HG03196 (cell line): ENCODE data around the gene PIGO.
A peak's percentile ranks its signal among the peaks of the same experiment; 100 is the strongest.

Experiments
- ATAC-seq: cut with Tn5 transposase; IDR thresholded peaks from one replicate; pipeline ENCODE4 v1.9.1; 2021; ENCODE audit not compliant: unreplicated experiment

Gene PIGO

DNA sequence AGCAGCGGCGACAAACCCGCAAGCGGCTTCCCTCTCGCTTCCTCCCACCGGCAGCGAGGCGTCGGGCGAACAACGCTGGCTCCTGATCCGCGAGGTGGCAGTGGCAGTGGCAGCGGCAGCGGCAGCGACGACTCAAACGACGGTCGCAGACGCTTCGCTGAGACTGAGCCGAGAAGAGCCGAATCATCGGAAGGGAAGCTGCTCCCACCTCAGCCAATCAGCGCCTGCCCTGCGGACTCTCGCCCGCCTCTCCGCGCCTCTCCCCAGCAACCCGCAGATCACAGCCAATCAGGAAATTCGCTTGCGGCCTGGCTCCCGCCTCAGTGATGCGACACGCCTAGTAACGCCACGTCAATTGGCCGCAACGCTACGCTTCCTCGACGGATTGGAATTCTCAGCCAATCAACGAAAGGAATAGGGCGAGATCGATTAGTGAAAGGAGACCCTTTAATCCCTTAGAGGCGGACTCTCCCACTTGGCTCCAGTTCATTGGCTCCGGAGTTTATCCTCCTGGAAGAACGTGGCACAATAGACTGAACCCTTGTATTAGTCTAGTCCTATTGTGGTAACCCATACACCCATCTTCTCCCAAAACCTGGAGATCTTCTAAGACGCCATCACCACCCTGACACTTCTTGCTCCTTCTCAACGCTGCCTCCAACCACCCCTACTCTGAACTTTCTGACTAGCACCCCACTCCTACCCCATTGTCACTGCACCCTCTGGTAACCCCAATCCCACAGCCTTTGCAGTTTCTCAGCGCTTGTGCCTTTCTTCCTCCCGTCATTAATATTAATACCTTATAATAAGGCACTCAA lies 23.7 kb downstream of the PIGO start, which contains the start of gene VCP:
Gene VCP, minus strand, starts transcription at position 165 of the 818 bp plus-strand sequence. CDS start 272 bp downstream, outside the sequence.
- ATAC-seq = peak; percentile 86

DNA sequence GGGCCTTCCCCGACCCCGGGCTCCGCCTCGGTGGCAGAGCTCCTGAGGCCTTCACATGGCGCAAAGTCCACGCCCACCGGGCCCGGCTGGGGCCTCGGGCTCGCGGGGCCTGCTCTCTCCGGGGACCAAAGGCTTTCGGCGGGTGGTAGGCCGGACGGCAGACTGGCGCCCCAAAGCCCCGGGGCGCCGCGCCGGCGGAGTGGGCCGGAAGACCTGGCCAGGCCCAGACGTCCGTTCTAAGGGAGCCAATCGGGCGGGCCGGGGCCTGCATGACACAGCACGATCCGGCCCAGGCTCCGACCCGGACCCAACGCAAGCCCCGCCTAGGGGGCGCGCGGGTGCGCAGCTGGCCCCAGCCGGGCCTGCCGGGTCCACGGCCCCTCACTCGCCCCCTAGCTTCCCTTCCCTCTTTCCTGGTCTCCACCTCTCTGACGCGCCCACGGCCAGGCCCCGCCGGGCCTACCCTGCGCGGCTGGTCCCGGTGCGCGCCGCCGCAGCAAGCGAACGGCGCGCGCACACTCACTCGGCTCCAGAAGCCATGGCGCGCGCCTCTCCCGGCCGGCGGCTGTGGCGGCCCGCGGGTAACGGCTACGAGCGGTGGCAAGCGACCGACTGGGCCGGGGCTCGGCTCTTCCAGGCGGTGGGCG lies 24.5 kb downstream of the PIGO start:
- peak; percentile 51 for ATAC-seq

DNA sequence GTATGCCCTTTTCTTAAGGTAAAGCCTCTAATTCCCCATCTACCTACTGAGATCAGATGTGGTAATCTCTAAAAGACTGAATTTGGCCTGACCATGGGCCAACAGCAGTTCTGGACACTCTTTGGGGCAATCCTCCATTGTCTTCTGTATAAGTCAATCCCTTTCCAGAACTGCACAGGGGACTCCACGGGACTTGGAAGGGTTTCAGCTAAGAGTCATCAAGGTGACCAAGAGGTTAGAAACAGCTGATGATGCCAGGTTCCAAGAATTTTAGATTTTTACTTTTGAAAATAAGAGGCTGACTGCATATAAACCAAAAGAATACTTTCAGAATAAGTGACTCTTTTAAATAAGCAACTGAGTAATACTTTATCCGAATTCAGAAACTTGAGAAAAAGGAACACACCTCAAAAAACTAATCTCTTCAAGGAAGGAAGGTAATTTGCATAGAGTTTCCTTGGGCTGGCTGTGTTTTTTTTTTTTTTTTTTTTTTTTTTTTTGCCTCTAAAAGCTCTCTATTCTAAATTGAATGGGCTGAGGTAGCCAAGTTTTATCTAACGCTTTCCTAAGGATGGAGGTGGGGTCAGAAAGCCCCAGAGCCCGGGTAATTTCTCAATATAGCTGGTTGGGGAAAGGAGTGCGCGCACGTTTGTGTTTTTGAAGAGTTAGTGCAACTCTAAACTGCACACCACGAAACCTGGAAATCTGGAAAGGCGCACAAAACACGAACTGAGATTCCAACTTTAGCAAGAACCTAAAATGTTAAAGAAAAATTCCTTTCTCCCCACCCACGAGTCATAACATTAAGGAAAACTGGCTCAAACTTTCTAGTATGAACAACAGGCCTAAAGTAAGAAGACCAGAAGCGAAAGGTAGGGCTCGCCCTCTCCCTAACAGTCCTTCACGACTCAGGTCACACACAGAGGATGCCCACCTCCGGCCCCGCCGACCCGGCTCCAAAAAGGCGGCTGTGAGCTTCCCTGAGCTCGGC lies 25.3 kb downstream of the PIGO start:
- ATAC-seq = no peak

DNA sequence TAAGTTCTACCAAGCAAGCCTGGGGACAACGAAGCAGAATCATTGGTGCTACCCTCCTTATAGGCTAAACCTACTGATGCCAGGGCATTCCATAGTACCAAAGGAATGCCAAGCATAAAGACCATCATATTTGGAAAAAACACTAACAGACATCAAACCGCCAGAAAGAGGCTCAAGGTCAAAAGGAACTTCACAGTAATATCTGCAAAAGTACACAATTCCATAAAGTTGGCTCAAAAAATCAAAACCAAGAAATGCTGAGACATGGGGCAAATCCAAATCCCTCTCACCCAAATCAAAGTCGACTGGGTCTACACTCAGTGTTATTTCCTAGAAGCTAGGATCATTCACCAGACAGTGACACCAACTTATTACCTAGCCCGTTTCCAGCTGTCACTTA lies 27.4 kb downstream of the PIGO start:
- ATAC-seq = no peak

DNA sequence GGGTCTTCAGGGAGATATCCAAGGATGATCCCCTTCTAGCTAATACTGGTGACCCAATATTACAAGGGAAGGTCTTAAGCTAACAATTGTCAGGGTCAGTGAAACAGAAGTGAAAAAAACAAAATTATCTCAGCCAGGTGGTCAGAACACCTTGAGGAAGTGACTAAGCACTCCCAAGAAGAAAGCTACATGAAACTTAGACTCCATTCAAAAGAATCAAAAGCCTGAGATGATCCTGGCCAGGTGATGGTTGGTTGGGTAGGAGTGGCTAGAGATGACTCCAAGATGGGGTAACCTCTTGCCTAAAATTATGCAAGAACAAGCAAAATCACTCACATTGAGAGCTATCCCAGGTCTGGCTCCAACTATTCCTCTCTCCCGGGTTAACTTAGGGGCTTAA lies 29.3 kb downstream of the PIGO start:
- no peak for ATAC-seq

DNA sequence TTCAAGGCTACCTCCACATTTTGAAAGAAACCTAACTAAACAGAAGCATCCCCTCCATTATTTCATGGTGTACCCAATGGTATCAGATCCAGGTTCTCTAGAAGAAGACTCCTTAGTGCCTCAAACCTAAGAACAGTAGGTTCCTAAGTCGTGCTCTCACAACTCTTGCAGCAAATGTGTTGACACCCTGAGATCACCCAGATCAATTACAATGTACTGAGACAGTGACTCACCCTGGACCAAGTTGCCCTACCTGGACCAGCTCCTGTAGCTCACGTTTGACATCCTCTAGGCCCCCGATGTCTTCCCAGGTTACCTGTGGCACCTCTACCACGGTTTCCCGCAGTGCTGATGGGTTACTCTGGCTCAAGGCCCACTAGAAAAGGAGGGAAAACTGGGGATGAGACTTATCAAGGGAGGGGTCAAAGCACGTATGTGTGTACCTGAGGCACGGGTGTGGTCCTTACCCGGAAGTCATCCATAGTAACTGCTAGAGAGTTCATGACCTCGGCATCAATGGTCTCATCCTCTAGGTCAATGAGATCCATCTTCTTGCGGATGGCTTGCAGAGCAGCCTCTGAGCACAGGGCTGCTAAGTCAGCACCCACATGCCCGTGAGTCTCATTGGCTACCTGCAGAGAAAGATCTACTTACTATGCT lies 35.7 kb downstream of the PIGO start:
- ATAC-seq = no peak

DNA sequence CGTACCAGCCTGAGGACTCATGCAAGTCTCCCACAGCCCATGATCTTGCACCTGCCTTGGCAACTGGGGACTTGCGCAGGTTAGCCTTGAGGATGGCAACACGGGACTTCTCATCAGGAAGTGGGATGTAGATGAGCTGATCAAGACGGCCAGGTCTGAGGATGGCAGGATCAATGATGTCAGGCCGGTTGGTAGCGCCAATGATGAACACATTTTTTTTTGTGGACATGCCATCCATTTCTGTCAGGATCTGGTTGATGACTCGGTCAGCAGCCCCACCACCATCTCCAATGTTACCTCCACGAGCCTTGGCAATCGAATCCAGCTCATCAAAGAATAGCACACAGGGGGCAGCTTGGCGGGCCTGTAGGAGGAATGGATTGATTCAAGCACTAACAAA lies 37.0 kb downstream of the PIGO start:
- no peak for ATAC-seq

DNA sequence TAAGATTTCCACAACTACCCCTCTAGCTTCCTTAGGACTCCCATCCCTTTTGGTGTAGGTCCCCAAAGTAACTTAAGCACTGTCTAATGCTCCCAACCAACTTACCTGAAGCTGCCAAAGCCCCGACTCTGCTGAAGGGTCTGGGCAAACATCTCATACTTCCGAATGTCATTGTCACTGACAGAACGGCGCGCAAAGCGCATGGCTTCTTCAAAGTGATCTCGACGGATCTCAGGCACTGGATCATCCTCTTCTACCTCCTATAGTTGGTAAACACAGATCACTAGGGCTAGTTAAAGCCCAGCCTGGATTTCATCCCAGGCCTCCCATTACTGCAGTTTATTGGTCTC lies 39.1 kb downstream of the PIGO start:
- no peak for ATAC-seq

DNA sequence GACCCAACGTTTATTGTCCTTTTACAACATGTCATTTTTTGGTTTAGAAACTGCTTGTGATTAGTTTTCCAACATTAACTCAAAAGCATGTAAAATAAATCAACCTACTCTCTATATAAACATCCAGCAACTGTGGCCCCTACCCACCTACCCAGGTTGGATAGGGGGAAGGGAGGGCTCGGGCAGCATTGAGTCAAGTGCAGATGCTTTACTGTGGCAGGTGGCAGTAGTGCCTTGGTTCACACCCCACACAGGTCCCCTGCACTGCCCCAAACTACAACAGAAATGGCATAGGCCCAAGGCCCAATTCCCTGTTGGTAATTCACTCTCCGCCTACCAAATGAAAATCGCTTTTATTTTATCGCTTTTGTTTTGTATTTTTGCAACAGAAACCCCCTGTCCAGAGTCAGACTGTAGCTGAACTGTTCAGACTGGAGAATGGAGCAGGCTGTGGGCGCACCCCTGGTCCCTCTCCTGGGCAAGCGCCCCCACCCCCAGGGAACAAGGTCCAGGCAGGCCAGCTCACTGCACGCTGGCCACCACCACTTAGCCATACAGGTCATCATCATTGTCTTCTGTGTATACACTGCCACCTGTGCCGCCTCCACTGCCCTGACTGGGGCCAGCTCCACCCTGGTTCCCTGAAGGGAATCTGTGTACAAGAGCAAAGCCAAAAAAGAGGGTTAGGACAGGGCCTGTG lies 39.7 kb downstream of the PIGO start:
- no peak for ATAC-seq

DNA sequence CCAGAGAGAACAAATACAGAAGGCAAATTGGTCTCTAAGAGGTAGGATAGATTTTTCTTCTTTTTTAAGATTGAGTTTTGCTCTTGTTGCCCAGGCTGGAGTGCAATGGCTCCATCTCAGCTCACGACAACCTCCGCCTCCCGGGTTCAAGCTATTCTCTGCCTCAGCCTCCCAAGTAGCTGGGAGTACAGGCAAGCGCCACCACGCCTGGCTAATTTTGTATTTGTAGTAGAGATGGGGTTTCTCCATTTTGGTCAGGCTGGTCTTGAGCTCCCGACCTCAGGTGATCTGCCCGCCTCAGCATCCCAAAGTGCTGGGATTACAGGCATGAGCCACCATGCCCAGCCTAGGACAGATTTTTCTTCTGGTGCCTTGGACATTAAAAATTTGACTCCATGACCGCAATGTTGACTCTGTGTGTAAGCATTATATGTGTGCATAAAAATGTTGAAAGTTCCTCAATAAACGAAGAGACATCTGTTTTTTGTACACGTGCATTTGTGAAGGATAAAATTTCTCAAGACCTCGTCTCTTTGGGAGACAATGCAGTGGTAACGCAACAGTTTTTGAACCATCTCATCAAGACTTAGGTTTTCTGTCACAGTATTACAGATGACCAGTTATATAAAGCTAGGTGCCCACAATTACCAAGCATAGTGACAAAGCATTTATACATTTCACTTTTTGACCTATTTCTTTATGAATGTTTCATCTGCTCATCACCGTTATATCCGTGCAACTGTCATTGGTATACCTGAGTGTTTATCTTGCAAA lies 41.3 kb downstream of the PIGO start:
- ATAC-seq = no peak

DNA sequence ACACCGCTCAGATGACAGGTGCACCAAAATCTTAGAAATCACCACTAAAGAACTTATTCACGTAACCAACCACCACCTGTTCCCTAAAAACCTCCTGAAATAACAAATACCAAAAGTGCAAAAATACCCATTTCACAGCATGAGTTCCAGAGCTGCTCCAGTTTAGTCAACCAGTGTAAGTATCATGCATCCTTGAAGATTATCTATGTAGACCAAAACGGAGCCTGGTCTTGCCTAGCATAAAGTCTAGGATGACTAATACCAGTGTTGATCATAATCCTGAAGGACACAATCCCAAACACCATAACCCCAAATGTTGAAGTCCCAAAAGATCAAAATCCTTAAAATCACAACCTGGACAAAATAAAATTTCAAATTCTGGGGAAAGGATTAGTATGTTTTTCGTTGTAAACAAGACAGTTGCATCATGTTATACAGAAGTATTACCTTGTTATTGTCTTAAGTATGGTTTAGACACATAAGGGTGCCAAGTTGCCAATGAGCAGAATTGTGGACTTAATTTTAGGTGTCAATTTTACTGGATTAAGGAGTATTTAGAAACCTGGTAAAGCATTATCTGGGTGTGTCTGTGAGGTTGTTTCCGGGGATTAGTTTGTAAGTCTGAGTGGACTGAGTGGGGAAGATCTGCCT lies 42.1 kb downstream of the PIGO start:
- ATAC-seq = no peak

DNA sequence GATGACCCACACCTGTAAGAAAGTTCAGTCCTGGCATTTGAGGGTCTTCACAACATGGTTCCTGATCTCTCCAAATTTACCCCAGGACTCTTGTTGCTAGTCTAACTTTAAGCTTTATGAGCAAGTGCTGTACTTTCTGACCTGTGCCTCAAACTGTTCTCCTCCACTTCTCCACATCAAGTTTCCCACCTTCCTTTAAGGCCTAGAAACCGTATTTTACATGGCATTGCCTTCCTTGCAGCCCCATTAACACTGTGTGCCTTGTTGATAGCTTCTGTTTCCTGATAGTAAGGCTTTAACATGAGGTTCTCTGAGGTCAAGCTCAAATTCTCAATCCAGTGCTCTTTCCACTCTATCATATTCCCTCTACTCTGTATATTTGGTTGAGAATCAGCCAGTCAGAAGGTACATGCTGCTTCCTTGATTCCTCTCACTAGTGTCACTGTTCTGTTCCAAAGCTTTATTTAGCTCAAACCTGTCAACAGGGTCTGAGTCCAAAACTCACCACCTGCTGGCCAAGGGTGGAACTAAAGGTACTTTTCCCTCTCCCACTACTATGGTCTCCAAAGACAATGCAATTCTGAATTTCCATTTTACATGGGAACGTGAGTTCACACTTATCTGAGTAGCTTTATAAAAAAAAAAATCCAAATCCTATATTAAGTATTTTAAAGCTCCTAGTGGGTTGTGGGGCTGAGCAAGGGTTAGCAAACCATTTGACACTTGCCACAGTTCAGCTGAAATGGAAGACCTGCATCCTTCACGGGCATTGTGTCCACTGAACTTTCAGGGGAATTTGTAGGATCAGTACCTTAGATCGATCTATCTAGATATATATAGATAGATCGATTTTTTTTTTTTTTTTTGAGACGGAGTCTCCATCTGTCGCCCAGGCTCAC lies 45.1 kb downstream of the PIGO start:
- no peak for ATAC-seq

DNA sequence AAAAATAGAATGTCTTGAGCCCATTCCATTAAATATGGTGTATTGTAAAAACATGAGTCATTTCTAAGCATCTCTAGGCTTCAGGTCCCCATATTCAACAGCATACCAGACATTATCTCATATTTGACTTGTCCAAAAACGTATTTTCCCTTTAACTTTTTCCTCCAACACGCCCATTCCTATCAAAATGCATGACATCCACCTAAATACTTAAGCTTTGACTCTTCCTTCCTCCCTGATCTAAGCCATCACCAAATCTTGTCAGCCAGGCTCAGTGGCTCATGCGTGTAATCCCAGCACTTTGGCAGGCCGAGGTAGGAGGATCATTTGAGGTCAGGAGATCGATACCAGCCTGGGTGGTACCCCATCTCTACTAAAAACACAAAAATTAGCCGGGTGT lies 47.9 kb downstream of the PIGO start:
- no peak for ATAC-seq

DNA sequence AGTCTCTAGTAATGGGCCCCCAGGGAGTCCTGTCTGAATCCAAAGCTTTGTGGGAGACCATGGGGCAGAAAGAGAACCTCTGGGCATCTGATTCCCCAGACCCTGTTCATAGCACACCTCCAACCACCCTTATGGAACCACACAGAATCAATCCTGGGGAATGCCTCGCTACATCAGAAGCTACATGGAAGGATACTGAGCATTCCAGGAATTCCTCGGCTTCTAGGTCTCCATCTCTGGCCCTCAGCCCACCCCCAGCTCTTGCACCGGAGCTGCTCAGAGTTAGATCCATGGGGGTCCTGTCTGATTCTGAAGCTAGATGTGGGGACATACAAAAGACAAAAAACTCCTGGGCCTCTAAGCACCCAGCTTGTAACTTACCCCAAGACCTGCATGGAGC lies 52.3 kb downstream of the PIGO start:
- ATAC-seq = no peak

DNA sequence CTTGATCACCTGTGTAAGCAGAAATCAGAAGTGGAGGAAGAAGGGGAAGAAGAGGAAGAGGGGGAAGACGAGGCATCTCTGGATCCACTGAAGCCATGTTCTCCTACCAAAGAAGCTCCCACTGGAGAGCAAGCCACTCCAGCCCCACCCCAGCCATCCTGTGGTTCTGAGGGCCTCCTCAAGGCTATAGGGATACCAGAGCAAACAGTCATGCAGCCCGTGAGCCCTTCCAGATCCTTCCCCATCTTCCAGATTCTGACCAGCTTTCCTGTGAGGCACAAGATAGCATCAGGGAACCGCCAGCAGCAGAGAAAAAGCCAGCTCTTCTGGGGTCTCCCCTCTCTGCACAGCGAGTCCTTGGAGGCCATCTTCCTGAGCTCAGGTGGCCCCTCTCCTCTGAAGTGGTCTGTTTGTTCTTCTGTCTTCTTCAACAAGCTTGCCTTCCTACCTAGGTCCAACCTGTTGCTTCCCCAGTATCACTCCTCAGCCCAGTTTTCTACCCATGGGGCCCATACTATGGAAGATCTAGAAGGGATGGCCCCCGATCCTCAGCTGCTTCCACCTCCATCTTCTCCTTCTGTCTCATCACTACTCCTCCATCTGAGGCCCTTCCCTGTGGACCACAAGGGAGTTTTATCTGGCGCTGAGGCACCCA lies 53.4 kb downstream of the PIGO start:
- ATAC-seq = no peak

DNA sequence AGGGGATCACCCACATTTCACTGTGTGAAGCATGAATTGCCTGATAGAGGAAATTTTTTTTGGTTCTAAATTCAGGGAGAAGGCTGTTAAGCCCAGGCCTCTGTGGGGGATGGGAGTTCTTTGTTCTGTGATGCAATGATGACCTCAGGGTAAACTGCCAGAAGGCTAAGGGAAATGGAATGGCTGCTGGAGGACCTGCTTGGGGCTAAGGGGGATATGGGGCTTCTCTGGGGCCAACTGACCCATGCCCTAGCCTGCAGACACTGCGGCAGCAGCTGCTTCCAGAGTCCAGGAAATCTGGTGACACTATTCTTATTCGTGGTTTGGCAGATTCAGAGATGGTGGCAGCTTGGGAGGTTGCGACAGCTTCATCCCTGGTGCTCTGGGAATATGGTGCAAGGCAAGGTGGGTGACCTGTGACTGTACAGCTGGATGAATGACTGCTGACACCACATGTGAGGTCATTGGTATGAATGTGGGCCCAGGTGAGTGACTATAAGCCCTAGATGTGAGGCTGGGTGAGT lies 54.2 kb downstream of the PIGO start:
- ATAC-seq = no peak
